VCaP (cell line): ENCODE results near the gene FBXW11.

Experiments used
- H3K27ac ChIP-seq: fragments of 450-650 bp; 2 replicates; pipeline ENCODE4 v1.5.1; 2017
- TF ChIP-seq, protein P1 (sequence below): fragments of 450-650 bp; conservative IDR thresholded peaks from 2 replicates; pipeline ENCODE4 v1.5.1; 2017; ENCODE audit warnings: mild to moderate bottlenecking, moderate library complexity

Gene FBXW11

GRCh38 chr5:171848006-171848405 lies 158.4 kb downstream of the FBXW11 start:
- TF ChIP-seq, protein P1, sequence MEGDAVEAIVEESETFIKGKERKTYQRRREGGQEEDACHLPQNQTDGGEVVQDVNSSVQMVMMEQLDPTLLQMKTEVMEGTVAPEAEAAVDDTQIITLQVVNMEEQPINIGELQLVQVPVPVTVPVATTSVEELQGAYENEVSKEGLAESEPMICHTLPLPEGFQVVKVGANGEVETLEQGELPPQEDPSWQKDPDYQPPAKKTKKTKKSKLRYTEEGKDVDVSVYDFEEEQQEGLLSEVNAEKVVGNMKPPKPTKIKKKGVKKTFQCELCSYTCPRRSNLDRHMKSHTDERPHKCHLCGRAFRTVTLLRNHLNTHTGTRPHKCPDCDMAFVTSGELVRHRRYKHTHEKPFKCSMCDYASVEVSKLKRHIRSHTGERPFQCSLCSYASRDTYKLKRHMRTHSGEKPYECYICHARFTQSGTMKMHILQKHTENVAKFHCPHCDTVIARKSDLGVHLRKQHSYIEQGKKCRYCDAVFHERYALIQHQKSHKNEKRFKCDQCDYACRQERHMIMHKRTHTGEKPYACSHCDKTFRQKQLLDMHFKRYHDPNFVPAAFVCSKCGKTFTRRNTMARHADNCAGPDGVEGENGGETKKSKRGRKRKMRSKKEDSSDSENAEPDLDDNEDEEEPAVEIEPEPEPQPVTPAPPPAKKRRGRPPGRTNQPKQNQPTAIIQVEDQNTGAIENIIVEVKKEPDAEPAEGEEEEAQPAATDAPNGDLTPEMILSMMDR: no peak
- H3K27ac ChIP-seq: no peak overlapping the region

GRCh38 chr5:171847026-171847425 lies 159.4 kb downstream of the FBXW11 start:
- H3K27ac ChIP-seq: no peak overlapping the region
- TF ChIP-seq, protein P1: no peak

DNA sequence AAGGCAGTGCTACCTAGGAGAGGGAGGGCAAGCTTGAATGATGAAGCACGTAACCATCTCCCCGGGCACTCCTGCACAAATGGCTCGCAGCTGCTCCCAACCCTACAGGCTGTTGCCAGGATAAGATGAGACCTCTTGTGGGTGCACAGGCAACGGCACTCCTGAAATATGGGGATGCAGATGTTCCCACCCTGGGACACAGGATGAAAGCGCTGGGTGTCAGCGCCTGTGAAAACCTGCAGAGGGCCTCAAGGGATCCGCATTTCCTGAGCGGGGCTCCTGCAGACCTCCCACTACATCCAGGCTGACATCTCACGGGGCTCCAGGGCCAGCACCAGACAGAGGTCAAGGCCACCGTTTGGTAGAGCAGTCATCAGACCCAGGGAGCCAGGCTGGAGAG lies 160.1 kb downstream of the FBXW11 start:
- no peak overlapping the region for H3K27ac ChIP-seq
- TF ChIP-seq, protein P1: no peak

DNA sequence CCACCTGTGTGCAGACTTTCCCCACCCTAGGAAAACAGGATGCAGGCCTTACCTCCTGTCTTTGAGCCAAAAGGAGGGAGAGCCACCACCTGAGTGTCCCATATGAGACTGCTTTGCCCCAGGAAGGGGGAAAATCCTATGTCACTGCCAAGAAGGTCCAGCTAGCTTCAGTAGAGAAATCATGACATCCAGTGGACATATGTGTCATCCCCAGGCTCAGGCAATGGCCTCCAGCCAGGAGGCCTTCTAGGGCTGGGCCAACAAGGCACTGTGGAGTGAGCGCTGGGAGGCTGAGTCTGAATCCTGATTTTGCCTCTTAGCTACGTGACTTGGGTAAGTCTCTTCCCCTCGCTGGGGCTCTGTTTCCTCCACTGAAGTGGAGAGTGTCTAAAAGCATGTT lies 160.6 kb downstream of the FBXW11 start:
- TF ChIP-seq, protein P1: no peak; the same call in 1 of the 2 replicates
- H3K27ac ChIP-seq: no peak overlapping the region

DNA sequence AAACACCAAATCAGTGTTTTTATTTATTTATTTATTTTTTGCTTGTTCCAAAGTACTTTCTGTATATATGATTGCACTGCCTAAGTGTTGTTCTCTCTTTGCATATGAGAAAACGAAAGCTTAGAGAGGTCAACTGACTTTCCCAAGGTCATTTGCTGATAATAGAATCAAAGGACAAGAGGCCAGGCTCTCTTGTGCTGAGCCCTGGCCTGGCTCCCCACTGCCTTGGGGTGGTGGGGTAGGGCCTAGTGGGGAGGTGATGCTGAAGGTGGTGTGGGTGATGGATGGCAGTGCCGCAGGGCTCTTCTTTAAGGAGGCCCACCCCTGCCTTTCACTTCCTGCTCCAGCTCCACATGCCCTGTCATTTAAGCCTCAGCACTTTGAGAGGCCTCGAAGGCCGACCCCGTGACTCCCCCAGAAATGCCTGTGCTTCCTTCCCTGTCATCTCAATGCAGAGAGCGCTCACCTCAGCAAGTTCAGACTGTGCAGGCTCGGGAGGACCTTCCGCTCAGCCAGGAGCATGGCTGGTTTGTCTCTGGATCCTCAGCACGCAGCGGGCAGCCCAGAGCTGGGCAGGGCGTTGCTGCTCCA lies 161.3 kb downstream of the FBXW11 start:
- TF ChIP-seq, protein P1: no peak
- no peak overlapping the region for H3K27ac ChIP-seq

DNA sequence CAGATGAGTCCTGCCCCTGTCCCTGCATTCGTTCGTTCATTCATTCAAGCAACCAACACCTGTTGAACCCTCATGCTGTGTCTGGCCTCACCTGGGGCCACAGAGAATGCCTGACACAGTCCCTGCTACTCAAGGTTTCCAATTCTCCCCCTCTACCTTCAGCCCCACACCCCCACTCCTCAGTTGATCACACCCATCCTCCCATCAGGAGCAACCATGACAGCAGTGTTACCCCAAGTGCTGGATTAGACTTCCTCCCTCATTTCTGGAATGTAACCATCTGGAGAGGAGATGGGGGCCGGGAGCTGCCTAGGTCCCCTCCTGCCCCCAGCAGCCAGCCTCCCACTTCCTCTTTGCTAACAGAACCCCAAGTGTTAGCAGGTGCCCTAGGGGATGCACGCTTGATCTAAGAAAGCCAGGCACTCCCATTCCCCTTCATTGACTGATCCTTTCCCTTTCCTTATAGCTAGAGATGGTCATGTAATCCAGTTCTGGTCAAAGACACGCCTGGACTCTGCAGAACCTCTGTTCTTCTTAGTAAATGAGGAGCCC lies 163.6 kb downstream of the FBXW11 start:
- H3K27ac ChIP-seq: no peak overlapping the region
- TF ChIP-seq, protein P1: no peak

DNA sequence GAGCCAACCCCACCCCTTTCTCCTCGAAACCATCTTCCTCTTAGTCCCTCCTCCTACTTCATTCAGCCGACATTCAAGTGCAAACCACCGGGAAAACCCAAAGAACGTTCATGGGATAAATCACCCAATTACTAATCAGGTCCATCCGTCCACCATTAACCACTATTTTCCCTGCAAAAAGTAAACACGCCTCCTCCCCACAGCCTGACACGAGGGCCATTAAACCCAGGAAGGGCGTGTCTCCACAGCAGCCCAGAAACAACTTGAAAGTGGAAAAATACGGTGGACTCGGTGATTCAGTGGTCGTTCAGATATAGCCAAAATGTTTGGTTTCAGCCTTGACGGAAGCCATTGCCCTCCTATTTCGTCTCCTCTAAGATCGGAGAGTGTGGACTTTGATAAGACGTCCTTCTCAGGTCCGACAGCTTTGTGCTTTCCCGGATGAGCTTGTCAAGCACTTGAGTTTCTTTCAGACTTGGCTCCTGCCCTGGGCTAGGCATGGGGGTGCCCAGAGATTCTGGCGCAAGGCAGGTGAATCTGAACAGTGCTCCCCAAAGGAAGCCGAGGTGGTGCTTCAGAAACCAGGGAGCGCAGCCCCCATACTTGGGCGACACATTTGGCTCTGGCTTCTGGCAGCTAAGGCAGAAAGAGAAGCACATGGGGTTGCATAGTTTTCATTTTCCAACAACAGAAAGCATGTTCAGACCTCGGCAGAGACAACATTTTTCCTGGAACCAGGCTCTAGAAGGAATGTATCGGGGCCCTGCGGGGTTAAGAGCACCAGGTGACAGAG lies 164.3 kb downstream of the FBXW11 start:
- TF ChIP-seq, protein P1: no peak
- H3K27ac ChIP-seq: no peak overlapping the region
